GM18502 (cell line): ENCODE results near the gene UROS.

Experiments
- ATAC-seq: cut with Tn5 transposase; IDR thresholded peaks from one replicate; pipeline ENCODE4 v1.9.1; 2021; ENCODE audit warnings: mild to moderate bottlenecking; ENCODE audit not compliant: unreplicated experiment, poor library complexity

UROS gene

GRCh38 chr10:125822878-125823662 lies at the start of gene UROS, which contains the start of gene BCCIP:
UROS (minus strand) TSS chr10:125823258; CDS start chr10:125816499, 6,759 bp downstream.
BCCIP (plus strand) TSS chr10:125823546; CDS start chr10:125823558, 12 bp downstream.
- ATAC-seq = peak; percentile 80

GRCh38 chr10:125871338-125871737 lies 48.3 kb upstream of the UROS start:
- no peak for ATAC-seq

DNA sequence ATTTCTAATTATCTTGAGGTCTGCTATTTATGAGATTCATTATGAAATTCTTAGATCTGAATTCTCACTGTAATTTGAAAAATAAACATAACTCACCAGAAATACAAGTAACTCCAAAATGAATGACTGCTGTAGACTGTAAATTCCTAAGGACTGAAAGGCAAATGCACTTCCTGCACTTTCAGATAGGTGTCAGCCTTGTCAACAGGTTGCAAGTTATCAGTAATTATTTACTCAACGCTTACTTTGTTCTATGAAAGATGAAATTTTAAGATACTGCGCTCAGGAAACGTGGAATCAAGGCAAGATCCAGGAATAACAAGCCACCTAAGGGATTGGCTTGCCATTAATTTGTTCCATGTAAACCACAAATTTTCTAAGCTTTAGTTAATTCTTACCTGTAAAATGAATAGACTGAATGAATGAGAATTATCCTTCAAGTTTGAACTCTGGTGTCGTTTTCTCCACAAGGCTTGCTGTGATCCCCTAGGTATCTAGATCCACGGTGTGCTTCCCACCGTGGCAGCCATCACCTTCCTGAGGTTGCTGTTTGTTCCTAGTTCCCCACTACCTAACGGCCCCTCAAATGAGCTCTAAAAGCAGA lies 45.4 kb upstream of the UROS start:
- peak; percentile 75 for ATAC-seq

- no peak for ATAC-seq
These were observed 43.5 kb upstream of the UROS start for GRCh38 chr10:125866421-125867029.

GRCh38 chr10:125865120-125865519 lies 42.1 kb upstream of the UROS start:
- no peak for ATAC-seq

- ATAC-seq = no peak
These were observed 36.2 kb upstream of the UROS start for GRCh38 chr10:125859128-125859817.

- ATAC-seq = no peak
These were observed 34.2 kb upstream of the UROS start for GRCh38 chr10:125857185-125857760.

DNA sequence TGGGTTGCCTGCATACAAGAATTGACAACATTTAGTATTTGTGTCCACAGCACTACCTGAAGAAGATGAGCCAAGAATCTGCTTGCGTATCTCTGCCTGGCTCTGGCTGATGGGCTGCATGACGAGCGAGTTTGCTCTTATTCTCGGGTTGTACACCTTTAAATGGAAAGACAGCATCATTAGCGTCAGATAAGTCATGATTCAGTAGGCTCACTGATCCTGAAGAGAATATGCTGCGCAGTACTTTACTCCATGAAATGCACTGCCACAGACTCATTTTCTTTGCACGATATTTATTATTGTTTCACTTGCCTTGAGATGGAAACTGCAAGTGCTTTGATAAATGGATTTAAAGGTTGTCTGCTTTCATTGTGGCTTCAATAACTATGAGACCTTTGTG lies 29.4 kb upstream of the UROS start:
- ATAC-seq = no peak

GRCh38 chr10:125850766-125851731 lies 28.0 kb upstream of the UROS start:
- ATAC-seq = no peak

DNA sequence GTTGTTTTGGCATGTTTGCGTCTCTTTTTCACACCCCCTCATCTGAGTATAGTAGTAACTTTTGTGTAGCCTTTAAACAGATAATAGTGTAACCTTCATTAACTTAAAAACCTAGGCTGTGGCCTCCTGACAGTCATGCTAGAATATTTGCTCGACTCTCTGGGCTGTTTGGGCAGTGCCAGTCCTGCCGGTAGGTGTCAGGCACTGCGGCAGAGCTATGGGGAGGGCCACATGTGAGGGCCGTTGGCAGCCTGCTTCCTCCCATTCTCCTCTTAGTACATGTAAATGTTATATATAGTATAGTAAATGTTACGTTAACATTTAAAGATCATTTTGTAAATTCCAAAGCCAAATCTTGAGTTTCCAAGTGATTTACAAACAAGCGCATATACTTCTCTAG lies 26.4 kb upstream of the UROS start:
- no peak for ATAC-seq

DNA sequence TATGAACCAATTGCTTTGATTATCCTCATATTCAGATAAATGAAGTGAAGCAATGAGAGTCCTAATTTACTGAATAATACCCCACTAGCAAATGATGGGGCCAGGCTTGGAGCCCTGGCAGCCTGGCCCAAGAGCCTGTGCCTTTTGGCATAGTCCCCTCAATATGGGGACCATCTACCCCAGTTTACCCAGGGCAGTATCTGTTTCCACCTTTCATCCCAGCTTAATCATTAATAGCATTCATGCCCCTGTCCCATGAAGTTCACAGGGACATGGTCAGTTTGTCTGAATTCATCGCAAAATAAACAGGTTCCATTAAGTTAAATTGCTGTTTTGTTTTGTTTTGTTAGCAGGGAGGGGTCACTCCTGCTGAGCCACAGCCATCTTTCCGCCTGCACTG lies 25.8 kb upstream of the UROS start:
- ATAC-seq = no peak

DNA sequence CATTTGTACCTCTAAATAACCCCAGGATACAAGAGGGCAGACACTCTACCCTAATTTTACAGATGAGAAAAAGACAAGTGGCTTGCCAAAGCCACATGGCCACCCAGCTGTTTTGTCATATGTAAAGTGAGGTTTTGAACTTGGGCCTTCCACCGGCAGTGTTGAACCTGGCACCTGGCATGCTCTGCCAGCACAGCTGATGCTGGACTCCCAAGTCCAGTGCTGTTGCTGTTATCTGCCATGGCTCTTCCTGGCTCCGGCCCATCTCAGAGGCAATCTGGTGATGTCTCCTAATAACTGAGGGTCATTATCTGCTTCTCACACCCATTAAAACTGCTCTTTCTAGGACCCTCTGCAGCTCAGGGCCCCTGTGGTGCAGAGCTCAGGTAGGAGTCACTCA lies 25.3 kb upstream of the UROS start:
- no peak for ATAC-seq

- peak; percentile 60 for ATAC-seq
These were observed 23.8 kb upstream of the UROS start for GRCh38 chr10:125846894-125847293.

GRCh38 chr10:125845617-125846016 lies 22.6 kb upstream of the UROS start:
- no peak for ATAC-seq

DNA sequence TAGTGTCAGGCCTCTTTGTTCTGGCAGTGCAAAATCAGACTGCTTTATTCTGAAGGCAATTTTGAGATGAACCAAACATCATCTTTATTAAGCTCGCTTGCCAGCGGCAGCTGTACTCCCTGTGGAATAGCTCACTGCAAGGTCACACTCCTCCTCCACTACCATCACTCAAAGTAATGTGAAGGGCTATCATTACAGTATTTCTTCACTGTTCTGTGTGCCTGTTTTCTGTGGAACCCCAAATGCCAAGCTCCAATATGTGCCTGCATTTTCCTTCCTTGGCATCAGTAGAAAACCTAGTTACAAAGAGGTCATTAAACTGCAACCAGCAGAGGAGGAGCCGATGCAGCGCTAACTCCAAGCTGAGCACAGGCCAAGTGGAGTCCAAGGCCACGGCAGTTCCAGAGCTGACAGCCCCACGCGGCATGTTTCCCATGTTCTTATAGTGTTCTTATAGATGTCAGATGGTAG lies 21.7 kb upstream of the UROS start:
- ATAC-seq = no peak

- ATAC-seq = no peak
These were observed 20.7 kb upstream of the UROS start for GRCh38 chr10:125843603-125844329.

GRCh38 chr10:125840955-125841354 lies 17.9 kb upstream of the UROS start:
- ATAC-seq = no peak

DNA sequence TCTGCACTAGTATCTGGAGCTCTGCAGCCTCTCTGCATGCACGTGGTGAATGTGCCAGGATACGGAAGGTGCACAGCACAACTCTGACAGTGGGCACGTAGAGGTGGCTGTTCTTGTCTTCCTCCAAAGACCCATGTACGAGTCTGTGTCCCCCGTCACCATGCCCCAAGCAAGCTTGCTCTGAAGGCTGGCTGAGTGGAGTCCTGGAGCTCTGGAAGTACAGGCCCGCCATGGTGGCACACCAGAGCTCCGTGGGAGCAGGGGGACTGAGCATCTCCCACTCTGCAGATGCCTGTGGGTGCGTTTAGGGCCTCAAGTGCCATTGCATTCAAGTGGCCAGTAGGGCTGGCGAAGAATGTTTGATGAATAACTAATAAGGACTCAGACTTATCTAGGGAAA lies 17.3 kb upstream of the UROS start:
- ATAC-seq = no peak
